Measurements from ENCODE around the gene METTL1. TPM values are rescaled to one million over a fixed set of nuclear protein-coding genes. Genes with fewer than 3 reads are reported as not detected.

The METTL1 gene
- total and polyA plus RNA-seq, 9 of the 15 experiments (the other 6 are each of a cell fraction or from before 2014, with no cell fraction given) = 12.6 to 65.9 (median 39.2) TPM

DNA sequence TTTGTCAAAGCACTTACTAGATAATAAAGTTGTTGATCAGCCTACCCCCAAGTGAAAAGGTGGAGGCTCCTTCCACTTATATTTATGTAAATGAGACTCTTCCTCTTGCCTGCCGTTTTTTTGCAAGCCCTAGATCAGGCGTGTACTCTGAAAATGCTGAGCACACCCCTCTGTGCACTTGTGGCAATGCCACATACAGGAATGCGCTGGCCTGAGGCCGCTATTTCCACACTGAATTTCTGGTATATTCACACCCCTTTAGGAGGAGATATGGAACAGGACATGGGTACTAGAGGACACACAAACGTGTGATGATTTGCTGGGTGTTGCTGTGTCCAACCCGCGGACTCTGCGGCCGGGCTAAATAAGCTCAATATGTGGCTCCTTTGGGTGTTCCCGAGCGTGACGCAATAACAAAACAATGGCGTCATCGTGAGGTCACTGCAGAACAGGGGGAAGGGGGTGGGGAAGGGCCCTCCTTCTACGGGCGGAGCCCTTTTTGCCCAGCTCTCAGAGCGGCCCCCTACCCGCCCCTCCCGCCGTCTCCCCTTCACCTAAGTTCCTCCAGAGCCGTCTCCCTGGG lies 27.6 kb downstream of the METTL1 start (continued):
- no peak for TF ChIP-seq ZNF589 (CRISPR knock-in tag; IDR thresholded peaks at IDR 0.05; ENCODE audit: low read depth)
- no peak for TF ChIP-seq ZNF133 (CRISPR knock-in tag; IDR thresholded peaks at IDR 0.05)
- TF ChIP-seq ZFP36 (IDR thresholded peaks at IDR 0.05; ENCODE audit: low read depth, low read length, partially characterized antibody) = no peak
- TF ChIP-seq, protein P1, sequence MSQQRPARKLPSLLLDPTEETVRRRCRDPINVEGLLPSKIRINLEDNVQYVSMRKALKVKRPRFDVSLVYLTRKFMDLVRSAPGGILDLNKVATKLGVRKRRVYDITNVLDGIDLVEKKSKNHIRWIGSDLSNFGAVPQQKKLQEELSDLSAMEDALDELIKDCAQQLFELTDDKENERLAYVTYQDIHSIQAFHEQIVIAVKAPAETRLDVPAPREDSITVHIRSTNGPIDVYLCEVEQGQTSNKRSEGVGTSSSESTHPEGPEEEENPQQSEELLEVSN (IDR thresholded peaks at IDR 0.05; ENCODE audit: borderline replicate concordance in 1 of 2, extremely low read depth in 1 of 2, insufficient read depth in 1 of 2, insufficient read length in 1 of 2, low read depth in 1 of 2, low read length in 1 of 2, poor library complexity in 1 of 2, severe bottlenecking in 1 of 2) = no peak
- TF ChIP-seq KLF16 (IDR thresholded peaks at IDR 0.05) = no peak
- no peak for TF ChIP-seq ZNF24 (IDR thresholded peaks at IDR 0.05)
- TF ChIP-seq ZNF23 (CRISPR knock-in tag; IDR thresholded peaks at IDR 0.05) = no peak
- TF ChIP-seq RBM25 (IDR thresholded peaks at IDR 0.05; ENCODE audit: low read depth, low read length, severe bottlenecking) = no peak
- TF ChIP-seq, protein P2, sequence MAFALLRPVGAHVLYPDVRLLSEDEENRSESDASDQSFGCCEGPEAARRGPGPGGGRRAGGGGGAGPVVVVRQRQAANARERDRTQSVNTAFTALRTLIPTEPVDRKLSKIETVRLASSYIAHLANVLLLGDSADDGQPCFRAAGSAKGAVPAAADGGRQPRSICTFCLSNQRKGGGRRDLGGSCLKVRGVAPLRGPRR (CRISPR knock-in tag; IDR thresholded peaks at IDR 0.05) = no peak
- no peak for TF ChIP-seq HNRNPLL (IDR thresholded peaks at IDR 0.05; ENCODE audit: low read depth, low read length, poor library complexity, severe bottlenecking)
- no peak for TF ChIP-seq CHD1 (IDR thresholded peaks at IDR 0.05; ENCODE audit: low read length)
- no peak for TF ChIP-seq ERF (CRISPR knock-in tag; IDR thresholded peaks at IDR 0.05)
- no peak for TF ChIP-seq XRCC5 (IDR thresholded peaks at IDR 0.05; ENCODE audit: low read depth, low read length)
- TF ChIP-seq, protein P3, sequence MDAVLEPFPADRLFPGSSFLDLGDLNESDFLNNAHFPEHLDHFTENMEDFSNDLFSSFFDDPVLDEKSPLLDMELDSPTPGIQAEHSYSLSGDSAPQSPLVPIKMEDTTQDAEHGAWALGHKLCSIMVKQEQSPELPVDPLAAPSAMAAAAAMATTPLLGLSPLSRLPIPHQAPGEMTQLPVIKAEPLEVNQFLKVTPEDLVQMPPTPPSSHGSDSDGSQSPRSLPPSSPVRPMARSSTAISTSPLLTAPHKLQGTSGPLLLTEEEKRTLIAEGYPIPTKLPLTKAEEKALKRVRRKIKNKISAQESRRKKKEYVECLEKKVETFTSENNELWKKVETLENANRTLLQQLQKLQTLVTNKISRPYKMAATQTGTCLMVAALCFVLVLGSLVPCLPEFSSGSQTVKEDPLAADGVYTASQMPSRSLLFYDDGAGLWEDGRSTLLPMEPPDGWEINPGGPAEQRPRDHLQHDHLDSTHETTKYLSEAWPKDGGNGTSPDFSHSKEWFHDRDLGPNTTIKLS (IDR thresholded peaks at IDR 0.05; ENCODE audit: borderline replicate concordance, low read depth) = peak; percentile 47; the same call in 1 of the 2 replicates
- TF ChIP-seq FOXP1 (CRISPR knock-in tag; IDR thresholded peaks at IDR 0.05) = no peak
- TF ChIP-seq SIX5 (IDR thresholded peaks at IDR 0.05; ENCODE audit: borderline replicate concordance in 1 of 2, insufficient read depth in 1 of 2, low read depth in 1 of 2, low read length in 2 of 2) = no peak
- TF ChIP-seq, protein P4, sequence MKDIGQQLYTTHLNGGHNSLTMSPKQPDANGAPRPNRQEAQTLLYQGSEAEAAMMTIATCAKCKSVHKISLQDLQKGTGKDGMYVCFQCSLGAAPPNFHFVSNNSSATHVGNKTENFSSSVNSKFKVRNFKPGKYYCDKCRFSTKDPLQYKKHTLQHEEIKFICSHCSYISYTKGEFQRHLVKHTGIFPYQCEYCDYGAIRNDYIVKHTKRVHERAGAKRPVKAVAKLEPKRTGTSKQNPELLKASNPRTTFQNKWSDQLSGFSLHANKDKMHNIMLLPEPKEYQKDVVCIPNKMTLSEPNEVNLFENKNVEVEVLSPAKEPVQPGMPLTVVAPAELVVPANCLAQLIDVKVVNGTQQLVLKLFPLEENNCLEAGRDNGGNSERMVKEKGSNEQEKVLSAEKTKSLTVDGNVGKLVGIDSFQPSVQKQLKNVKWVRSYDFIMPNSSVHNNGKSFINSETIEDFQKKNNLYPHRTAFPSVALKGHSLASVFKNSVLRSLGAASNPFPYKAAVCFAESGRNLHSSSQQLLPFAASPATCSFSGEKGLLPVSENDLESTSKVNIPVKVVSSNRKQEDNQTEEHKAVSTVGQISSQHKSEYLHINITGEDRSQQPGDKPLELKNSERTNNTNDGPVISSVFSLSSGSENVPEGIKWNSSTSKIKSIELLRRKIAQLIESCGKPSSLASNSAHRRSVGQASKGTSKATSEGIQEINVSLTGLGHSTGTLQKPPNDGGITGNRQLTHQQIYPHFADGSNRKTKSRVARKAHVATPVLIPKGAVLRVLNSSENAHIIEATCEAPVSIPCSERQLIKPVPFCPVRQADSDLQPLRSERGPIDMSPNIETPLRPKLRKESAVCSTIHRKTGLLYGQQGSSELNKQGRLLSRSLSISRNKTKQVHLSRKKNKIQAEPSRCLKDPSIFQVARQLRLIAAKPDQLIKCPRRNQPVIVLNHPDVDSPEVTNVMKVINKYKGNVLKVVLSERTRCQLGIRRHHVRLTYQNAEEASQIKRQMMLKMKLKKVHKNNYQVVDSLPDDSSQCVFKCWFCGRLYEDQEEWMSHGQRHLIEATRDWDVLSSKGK (CRISPR knock-in tag; IDR thresholded peaks at IDR 0.05) = no peak
- no peak for TF ChIP-seq ZKSCAN3 (CRISPR knock-in tag; IDR thresholded peaks at IDR 0.05)
- TF ChIP-seq, protein P5, sequence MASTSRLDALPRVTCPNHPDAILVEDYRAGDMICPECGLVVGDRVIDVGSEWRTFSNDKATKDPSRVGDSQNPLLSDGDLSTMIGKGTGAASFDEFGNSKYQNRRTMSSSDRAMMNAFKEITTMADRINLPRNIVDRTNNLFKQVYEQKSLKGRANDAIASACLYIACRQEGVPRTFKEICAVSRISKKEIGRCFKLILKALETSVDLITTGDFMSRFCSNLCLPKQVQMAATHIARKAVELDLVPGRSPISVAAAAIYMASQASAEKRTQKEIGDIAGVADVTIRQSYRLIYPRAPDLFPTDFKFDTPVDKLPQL (IDR thresholded peaks at IDR 0.05; ENCODE audit: extremely low read depth, insufficient read length) = no peak
- peak; percentile 46; the same call in 1 of the 2 replicates for TF ChIP-seq EP400 (IDR thresholded peaks at IDR 0.05)
- no peak for TF ChIP-seq ZNF134 (CRISPR knock-in tag; conservative IDR thresholded peaks at IDR 0.05)

All from K562 (cell line).